A549 (cell line): ENCODE results near the gene CACUL1.

Experiments
- BHLHE40 ChIP-seq: IDR thresholded peaks from 2 replicates; pipeline ENCODE4 v1.6.1; 2012; ENCODE audit warnings: low read depth, low read length, inconsistent platforms
- CEBPB ChIP-seq, 2 experiments: fragments of >200 bp in 1 of 2; sonication (Bioruptor Twin) in 1 of 2; formaldehyde crosslinking in 1 of 2; IDR thresholded peaks; 2 replicates each; pipeline ENCODE4 v1.6.1; 2012 to 2016
- CTCF ChIP-seq: fragments of >200 bp; sonication (Bioruptor Twin); formaldehyde crosslinking; IDR thresholded peaks from 3 replicates; pipeline ENCODE4 v1.5.1; 2016
- EP300 ChIP-seq, 2 experiments: fragments of >200 bp; sonication (Bioruptor Twin); formaldehyde crosslinking; IDR thresholded peaks; 2 replicates in 1 of 2; 3 replicates in 1 of 2; pipeline ENCODE4 v1.6.1; 2016 to 2017
- ESRRA ChIP-seq: fragments of 150-350 bp; IDR thresholded peaks from 2 replicates; pipeline ENCODE4 v1.6.1; 2014; ENCODE audit warnings: mild to moderate bottlenecking, low read length, borderline replicate concordance
- MAX ChIP-seq: IDR thresholded peaks from 2 replicates; pipeline ENCODE4 v1.6.1; 2012
- POLR2A ChIP-seq: IDR thresholded peaks from 2 replicates; pipeline ENCODE4 v1.6.1; 2012; ENCODE audit warnings: mild to moderate bottlenecking, low read length
- RCOR1 ChIP-seq: fragments of 150-350 bp; IDR thresholded peaks from 2 replicates; pipeline ENCODE4 v1.6.1; 2014; ENCODE audit warnings: antibody characterized with exemption, low read length, low read depth
- REST ChIP-seq: fragments of 200-600 bp; sonication (generic); IDR thresholded peaks from 2 replicates; pipeline ENCODE4 v1.6.1; 2016; ENCODE audit warnings: antibody characterized with exemption, mild to moderate bottlenecking, moderate library complexity
- TP53 ChIP-seq: fragments of 250-450 bp; sonication (Bioruptor Pico); IDR thresholded peaks from 2 replicates; pipeline ENCODE4 v1.5.0; 2021; ENCODE audit warnings: mild to moderate bottlenecking, moderate library complexity
- ZC3H11A ChIP-seq: fragments of 450-650 bp; IDR thresholded peaks from 2 replicates; pipeline ENCODE4 v1.6.1; 2014; ENCODE audit warnings: antibody characterized with exemption, mild to moderate bottlenecking

- TF ChIP-seq EP300 (IDR thresholded peaks at IDR 0.05) (no peak), CTCF (no peak), POLR2A (no peak), BHLHE40 (no peak), ESRRA (no peak), ZC3H11A (no peak), REST (no peak), CEBPB (IDR thresholded peaks at IDR 0.05) (no peak), RCOR1 (no peak), TP53 (CRISPR knock-in tag) (no peak), MAX (no peak)
Measured at GRCh38 chr10:118752409-118752808, 2.4 kb downstream of the CACUL1 start.
